Muscle of leg (tissue), 11 donors: ENCODE data around the gene SULT1A1. TPM values are rescaled to one million over a fixed set of nuclear protein-coding genes. Genes with fewer than 3 reads are reported as not detected.
"Not testable (repeated sequence)": the region's sequence is repeated elsewhere in the genome, so short reads cannot be mapped to it uniquely, and the experiment has no call there.

Source experiments
- DNase-seq: peaks from one replicate; pipeline ENCODE4 v3.0.0; 2013
- H3K27ac ChIP-seq: one replicate; pipeline ENCODE4 v1.5.1; 2013; ENCODE audit warnings: mild to moderate bottlenecking, low read length, control low read depth
- H3K27me3 ChIP-seq: one replicate; pipeline ENCODE4 v1.6.1; 2013; ENCODE audit warnings: low read length; ENCODE audit not compliant: control insufficient read depth, insufficient read depth
- H3K36me3 ChIP-seq: one replicate; pipeline ENCODE4 v1.6.1; 2013; ENCODE audit warnings: low read length; ENCODE audit not compliant: control insufficient read depth, insufficient read depth
- H3K4me1 ChIP-seq: one replicate; pipeline ENCODE4 v1.6.1; 2013; ENCODE audit warnings: low read length; ENCODE audit not compliant: control insufficient read depth, insufficient read depth
- H3K4me3 ChIP-seq: one replicate; pipeline ENCODE4 v1.5.1; 2013; ENCODE audit warnings: low read length, control low read depth
- H3K9me3 ChIP-seq: replicated peaks from 2 replicates; pipeline ENCODE4 v1.6.1; 2013; ENCODE audit warnings: low read depth, low read length; ENCODE audit not compliant: control insufficient read depth
- WGBS: methylation state at CpG from one replicate; pipeline ENCODE4 v1.1.5; 2013; ENCODE audit warnings: missing lambda C conversion rate; ENCODE audit not compliant: insufficient coverage; 5-methylcytosine and 5-hydroxymethylcytosine counted together
- polyA plus RNA-seq, 8 donors: library from polyadenylated mRNA; unstranded; fragments of 120-200 nt; gene quantifications; one replicate each; pipeline versions ENCODE4 v1.2.1 to v1.2.3, GENCODE V29; 2013; ENCODE audit warnings: inconsistent platforms in 1 of 8, low replicate concordance in 1 of 8; ENCODE audit not compliant: insufficient read length in 8 of 8, insufficient read depth in 1 of 8
- total RNA-seq: library from RNA; stranded (reverse); fragments of 120-200 nt; gene quantifications from one replicate; pipeline ENCODE4 v1.2.4, GENCODE V29; 2013

Gene SULT1A1
- total and polyA plus RNA-seq, 9 donors, result 5.9 to 32.3 (median 14.6) TPM

GRCh38 chr16:28601589-28601988, 8.3 kb downstream of the SULT1A1 start:
- not testable (repeated sequence) for H3K4me3 ChIP-seq, H3K27me3 ChIP-seq, H3K4me1 ChIP-seq, H3K36me3 ChIP-seq, H3K9me3 ChIP-seq, H3K27ac ChIP-seq, DNase-seq
- 84% methylated on average over 10 of the region's 13 CpGs for WGBS

- not testable (repeated sequence) for H3K9me3 ChIP-seq, DNase-seq, H3K36me3 ChIP-seq, H3K27ac ChIP-seq, H3K4me3 ChIP-seq, H3K27me3 ChIP-seq
- 10% methylated on average over 5 of the region's 20 CpGs for whole genome bisulfite sequencing
- H3K4me1 ChIP-seq, result peaks cover 11% of the 10 kb centered on the region
These were observed 8.9 kb downstream of the SULT1A1 start for GRCh38 chr16:28600965-28601364.

- H3K36me3 ChIP-seq, H3K27me3 ChIP-seq, H3K4me3 ChIP-seq, H3K27ac ChIP-seq, DNase-seq, H3K9me3 ChIP-seq: not testable (repeated sequence)
- no CpG with 5 or more reads among the region's 17 CpGs for WGBS
- H3K4me1 ChIP-seq, result peaks cover 11% of the 10 kb centered on the region
These were observed 10.2 kb downstream of the SULT1A1 start for GRCh38 chr16:28599377-28600285.

GRCh38 chr16:28597692-28598261, 12.1 kb downstream of the SULT1A1 start:
- H3K4me1 ChIP-seq, result peaks cover 11% of the 10 kb centered on the region
- 59% methylated on average over 5 of the region's 9 CpGs for WGBS
- peaks cover 2% of the 10 kb centered on the region for H3K27me3 ChIP-seq
- H3K4me3 ChIP-seq, result no peak overlapping the region
- no peak for DNase-seq
- H3K9me3 ChIP-seq, result no peaks in the 10 kb centered on the region
- H3K27ac ChIP-seq, result no peak overlapping the region
- peaks cover 3% of the 10 kb centered on the region for H3K36me3 ChIP-seq

- H3K4me3 ChIP-seq, result no peak within 1 kb of the TSS
- H3K9me3 ChIP-seq, result no peaks in the 10 kb centered on the region
- DNase-seq, result no peak
- H3K36me3 ChIP-seq, result peaks cover 3% of the 10 kb centered on the region
- WGBS, result 12% methylated on average over 9 of the region's 11 CpGs
- H3K27me3 ChIP-seq, result peaks cover 2% of the 10 kb centered on the region
- peaks cover 11% of the 10 kb centered on the region for H3K4me1 ChIP-seq
- H3K27ac ChIP-seq, result no peak within 1 kb of the TSS
These were observed 12.8 kb downstream of the SULT1A1 start, which contains the start of gene SULT1A2 for GRCh38 chr16:28596840-28597691. SULT1A2 (minus strand) TSS chr16:28597050; CDS start chr16:28595930, 1,120 bp downstream.

- Histone ChIP-seq H3K4me3 (no peak overlapping the region), H3K27ac (no peak overlapping the region), H3K4me1 (peaks cover 11% of the 10 kb centered on the region), H3K27me3 (peaks cover 2% of the 10 kb centered on the region), H3K9me3 (no peaks in the 10 kb centered on the region), H3K36me3 (peaks cover 8% of the 10 kb centered on the region)
- 78% methylated on average over 4 of the region's 8 CpGs for WGBS
- no peak for DNase-seq
These were observed 13.7 kb downstream of the SULT1A1 start for GRCh38 chr16:28596115-28596630.

- not testable (repeated sequence) for H3K4me3 ChIP-seq
- WGBS, result 100% methylated on average over 3 of the region's 6 CpGs
- H3K36me3 ChIP-seq, result peaks cover 13% of the 10 kb centered on the region
These were observed 14.4 kb downstream of the SULT1A1 start for GRCh38 chr16:28595451-28595850.

GRCh38 chr16:28592979-28593553, 16.8 kb downstream of the SULT1A1 start:
- H3K9me3 ChIP-seq, result no peaks in the 10 kb centered on the region
- H3K27ac ChIP-seq, result no peak overlapping the region
- DNase-seq, result no peak
- H3K4me1 ChIP-seq, result peaks cover 11% of the 10 kb centered on the region
- 59% methylated on average over 1 of the region's 13 CpGs for WGBS
- peaks cover 2% of the 10 kb centered on the region for H3K27me3 ChIP-seq
- H3K36me3 ChIP-seq, result peaks cover 36% of the 10 kb centered on the region
- no peak overlapping the region for H3K4me3 ChIP-seq

More at GRCh38 chr16:28595451-28595850, 14.4 kb downstream of the SULT1A1 start:
- H3K9me3 ChIP-seq, H3K27me3 ChIP-seq, H3K27ac ChIP-seq, DNase-seq: not testable (repeated sequence)
- peaks cover 11% of the 10 kb centered on the region for H3K4me1 ChIP-seq

- Histone ChIP-seq H3K9me3 (no peaks in the 10 kb centered on the region), H3K27me3 (peaks cover 2% of the 10 kb centered on the region), H3K36me3 (peaks cover 41% of the 10 kb centered on the region), H3K4me3 (no peak overlapping the region), H3K27ac (no peak overlapping the region), H3K4me1 (peaks cover 11% of the 10 kb centered on the region)
- DNase-seq, result no peak
- WGBS, result 88% methylated on average over 4 of the region's 5 CpGs
These were observed 17.3 kb downstream of the SULT1A1 start for GRCh38 chr16:28592511-28592910.
